ENCODE results near the gene OTOL1. TPM values are rescaled to one million over a fixed set of nuclear protein-coding genes. Genes with fewer than 3 reads are reported as not detected.
"Not testable (repeated sequence)": the region's sequence is repeated elsewhere in the genome, so short reads cannot be mapped to it uniquely, and the experiment has no call there.

The OTOL1 gene
- polyA plus RNA-seq, 1 experiment, result not detected

GRCh38 chr3:161475905-161476304, 20.7 kb upstream of the OTOL1 start:
- ChIA-PET CTCF (no interaction called here), POLR2A (no interaction called here)
- no peak for DNase-seq (ENCODE audit: low read depth)

GRCh38 chr3:161484226-161484625, 12.4 kb upstream of the OTOL1 start:
- no peak overlapping the region for H3K4me3 ChIP-seq (ENCODE audit: low read depth, low read length)
- ChIA-PET POLR2A (no interaction called here), CTCF (no interaction called here)
- H3K36me3 ChIP-seq (ENCODE audit: control insufficient read depth, insufficient read depth, low read length), result no peaks in the 10 kb centered on the region
- no peak for DNase-seq (ENCODE audit: low read depth)
- no peak for TF ChIP-seq CTCF (IDR thresholded peaks at IDR 0.05; ENCODE audit: insufficient read depth, low read depth, low read length)
- H3K27me3 ChIP-seq (ENCODE audit: control insufficient read depth, insufficient read depth, low read length), result no peaks in the 10 kb centered on the region

More at GRCh38 chr3:161475905-161476304, 20.7 kb upstream of the OTOL1 start:
- H3K4me3 ChIP-seq (ENCODE audit: low read depth, low read length), result no peak overlapping the region
- H3K27me3 ChIP-seq (ENCODE audit: control insufficient read depth, insufficient read depth, low read length), result no peaks in the 10 kb centered on the region
- H3K36me3 ChIP-seq (ENCODE audit: control insufficient read depth, insufficient read depth, low read length), result no peaks in the 10 kb centered on the region
- TF ChIP-seq CTCF (IDR thresholded peaks at IDR 0.05; ENCODE audit: insufficient read depth, low read depth, low read length), result no peak

- CTCF ChIA-PET; POLR2A ChIA-PET; H3K4me3 ChIP-seq (ENCODE audit: low read depth, low read length); H3K27me3 ChIP-seq (ENCODE audit: control insufficient read depth, insufficient read depth, low read length); H3K36me3 ChIP-seq (ENCODE audit: control insufficient read depth, insufficient read depth, low read length); DNase-seq (ENCODE audit: low read depth): not testable (repeated sequence)
Measured at GRCh38 chr3:161488284-161488683, 8.3 kb upstream of the OTOL1 start.

GRCh38 chr3:161489395-161489794, 7.2 kb upstream of the OTOL1 start:
- H3K27me3 ChIP-seq (ENCODE audit: control insufficient read depth, insufficient read depth, low read length), result no peaks in the 10 kb centered on the region
- POLR2A ChIA-PET, result no interaction called here
- H3K36me3 ChIP-seq (ENCODE audit: control insufficient read depth, insufficient read depth, low read length), result no peaks in the 10 kb centered on the region
- CTCF ChIA-PET, result no interaction called here
- TF ChIP-seq CTCF (IDR thresholded peaks at IDR 0.05; ENCODE audit: insufficient read depth, low read depth, low read length), result no peak
- no peak overlapping the region for H3K4me3 ChIP-seq (ENCODE audit: low read depth, low read length)
- DNase-seq (ENCODE audit: low read depth), result no peak

- H3K36me3 ChIP-seq (ENCODE audit: control insufficient read depth, insufficient read depth, low read length); POLR2A ChIA-PET; DNase-seq (ENCODE audit: low read depth); H3K4me3 ChIP-seq (ENCODE audit: low read depth, low read length); H3K27me3 ChIP-seq (ENCODE audit: control insufficient read depth, insufficient read depth, low read length); CTCF ChIA-PET: not testable (repeated sequence)
Measured at GRCh38 chr3:161490845-161491244, 5.8 kb upstream of the OTOL1 start.

- ChIA-PET CTCF (no interaction called here), POLR2A (no interaction called here)
Measured at GRCh38 chr3:161498259-161498921, 1.8 kb downstream of the OTOL1 start.

More at GRCh38 chr3:161498259-161498921, 1.8 kb downstream of the OTOL1 start:
- DNase-seq (ENCODE audit: low read depth), result no peak
- Histone ChIP-seq H3K4me3 (ENCODE audit: low read depth, low read length) (no peak overlapping the region), H3K36me3 (ENCODE audit: control insufficient read depth, insufficient read depth, low read length) (no peaks in the 10 kb centered on the region), H3K27me3 (ENCODE audit: control insufficient read depth, insufficient read depth, low read length) (no peaks in the 10 kb centered on the region)
- TF ChIP-seq CTCF (IDR thresholded peaks at IDR 0.05; ENCODE audit: insufficient read depth, low read depth, low read length), result no peak
